ENCODE measurements around the gene HSPB3.

DNA sequence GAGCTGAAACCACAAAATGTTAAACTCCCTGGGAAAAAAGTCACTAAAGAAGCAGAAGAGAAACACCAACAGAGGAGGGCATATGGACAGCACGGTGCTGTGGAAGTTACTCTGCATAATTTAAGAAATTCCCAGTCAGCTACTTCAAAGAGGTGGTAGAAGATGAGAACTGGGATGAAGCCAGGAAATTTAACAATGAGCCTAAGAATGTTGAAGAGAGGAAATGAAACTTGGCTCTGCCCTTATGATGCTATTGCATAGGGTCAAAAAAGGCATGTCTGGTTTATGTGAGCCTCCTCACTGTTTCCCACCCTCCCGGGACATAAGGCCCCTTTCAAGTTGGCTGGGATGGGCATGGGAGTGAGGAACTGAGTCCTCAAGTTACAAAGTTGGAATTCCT lies 36.7 kb downstream of the HSPB3 start:
- TF ChIP-seq, protein P1, sequence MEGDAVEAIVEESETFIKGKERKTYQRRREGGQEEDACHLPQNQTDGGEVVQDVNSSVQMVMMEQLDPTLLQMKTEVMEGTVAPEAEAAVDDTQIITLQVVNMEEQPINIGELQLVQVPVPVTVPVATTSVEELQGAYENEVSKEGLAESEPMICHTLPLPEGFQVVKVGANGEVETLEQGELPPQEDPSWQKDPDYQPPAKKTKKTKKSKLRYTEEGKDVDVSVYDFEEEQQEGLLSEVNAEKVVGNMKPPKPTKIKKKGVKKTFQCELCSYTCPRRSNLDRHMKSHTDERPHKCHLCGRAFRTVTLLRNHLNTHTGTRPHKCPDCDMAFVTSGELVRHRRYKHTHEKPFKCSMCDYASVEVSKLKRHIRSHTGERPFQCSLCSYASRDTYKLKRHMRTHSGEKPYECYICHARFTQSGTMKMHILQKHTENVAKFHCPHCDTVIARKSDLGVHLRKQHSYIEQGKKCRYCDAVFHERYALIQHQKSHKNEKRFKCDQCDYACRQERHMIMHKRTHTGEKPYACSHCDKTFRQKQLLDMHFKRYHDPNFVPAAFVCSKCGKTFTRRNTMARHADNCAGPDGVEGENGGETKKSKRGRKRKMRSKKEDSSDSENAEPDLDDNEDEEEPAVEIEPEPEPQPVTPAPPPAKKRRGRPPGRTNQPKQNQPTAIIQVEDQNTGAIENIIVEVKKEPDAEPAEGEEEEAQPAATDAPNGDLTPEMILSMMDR (IDR thresholded peaks at IDR 0.05; ENCODE audit: low read depth, low read length) = no peak
- no peak for TF ChIP-seq EZH2phosphoT487 (IDR thresholded peaks at IDR 0.05; ENCODE audit: low read depth)
